Measurements from ENCODE around the gene RPS16. TPM values are rescaled to one million over a fixed set of nuclear protein-coding genes. Genes with fewer than 3 reads are reported as not detected.

RPS16 gene
- total and polyA plus RNA-seq, 2 of the 13 experiments (the other 11 are each of a cell fraction or from before 2014, with no cell fraction given) = 488 to 2,583 TPM

GRCh38 chr19:39411081-39411831 lies 24.5 kb downstream of the RPS16 start (continued):
- TF ChIP-seq CEBPB (IDR thresholded peaks at IDR 0.05; ENCODE audit: borderline replicate concordance, low read depth, low read length) (peak; percentile 15; the same call in 1 of the 2 replicates), SMARCE1 (IDR thresholded peaks at IDR 0.05; ENCODE audit: borderline replicate concordance) (no peak), ZNF549 (CRISPR knock-in tag; IDR thresholded peaks at IDR 0.05) (no peak), IRX3 (CRISPR knock-in tag; IDR thresholded peaks at IDR 0.05; ENCODE audit: borderline replicate concordance, low read depth) (no peak), SALL1 (CRISPR knock-in tag; IDR thresholded peaks at IDR 0.05) (peak; percentile 88), ZNF746 (CRISPR knock-in tag; IDR thresholded peaks at IDR 0.05) (peak; percentile 75; the same call in 1 of the 2 replicates), CREM (IDR thresholded peaks at IDR 0.05) (peak; percentile 68; the same call in 1 of the 2 replicates), CREM (CRISPR knock-in tag; IDR thresholded peaks at IDR 0.05) (no peak), HNRNPH1 (optimal IDR thresholded peaks at IDR 0.05; ENCODE audit: low read depth, low read length) (no peak), MED1 (CRISPR knock-in tag; IDR thresholded peaks at IDR 0.05) (peak; percentile 86), ZNF124 (CRISPR knock-in tag; IDR thresholded peaks at IDR 0.05) (no peak), ONECUT2 (CRISPR knock-in tag; IDR thresholded peaks at IDR 0.05) (no peak), NR2F1 (CRISPR knock-in tag; IDR thresholded peaks at IDR 0.05) (peak; percentile 65 to 67; a peak in 3 of 4 replicates), SMAD1 (CRISPR knock-in tag; IDR thresholded peaks at IDR 0.05; ENCODE audit: borderline replicate concordance, low read depth) (0 out of 2 replicates have a peak, but pooled peaks have one; percentile 21), NR2C2 (CRISPR knock-in tag; IDR thresholded peaks at IDR 0.05; ENCODE audit: borderline replicate concordance) (peak; percentile 69), CENPT (CRISPR knock-in tag; IDR thresholded peaks at IDR 0.05; ENCODE audit: low read depth) (no peak), KDM5A (IDR thresholded peaks at IDR 0.05; ENCODE audit: borderline replicate concordance, low read length) (peak; percentile 49; the same call in 1 of the 2 replicates), HBP1 (CRISPR knock-in tag; IDR thresholded peaks at IDR 0.05; ENCODE audit: low read depth) (peak; percentile 74; the same call in 1 of the 2 replicates), SOX5 (CRISPR knock-in tag; IDR thresholded peaks at IDR 0.05; ENCODE audit: borderline replicate concordance) (peak; percentile 40; the same call in 1 of the 2 replicates), ZBTB37 (CRISPR knock-in tag; IDR thresholded peaks at IDR 0.05) (no peak), ZNF605 (CRISPR knock-in tag; IDR thresholded peaks at IDR 0.05) (no peak), ATAD3A (CRISPR knock-in tag; IDR thresholded peaks at IDR 0.05) (no peak), SIN3A (IDR thresholded peaks at IDR 0.05; ENCODE audit: borderline replicate concordance, low read depth, low read length) (peak; percentile 81; the same call in 1 of the 2 replicates)
- TF ChIP-seq, protein P1, sequence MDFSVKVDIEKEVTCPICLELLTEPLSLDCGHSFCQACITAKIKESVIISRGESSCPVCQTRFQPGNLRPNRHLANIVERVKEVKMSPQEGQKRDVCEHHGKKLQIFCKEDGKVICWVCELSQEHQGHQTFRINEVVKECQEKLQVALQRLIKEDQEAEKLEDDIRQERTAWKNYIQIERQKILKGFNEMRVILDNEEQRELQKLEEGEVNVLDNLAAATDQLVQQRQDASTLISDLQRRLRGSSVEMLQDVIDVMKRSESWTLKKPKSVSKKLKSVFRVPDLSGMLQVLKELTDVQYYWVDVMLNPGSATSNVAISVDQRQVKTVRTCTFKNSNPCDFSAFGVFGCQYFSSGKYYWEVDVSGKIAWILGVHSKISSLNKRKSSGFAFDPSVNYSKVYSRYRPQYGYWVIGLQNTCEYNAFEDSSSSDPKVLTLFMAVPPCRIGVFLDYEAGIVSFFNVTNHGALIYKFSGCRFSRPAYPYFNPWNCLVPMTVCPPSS (IDR thresholded peaks at IDR 0.05) = no peak
- TF ChIP-seq, protein P2, sequence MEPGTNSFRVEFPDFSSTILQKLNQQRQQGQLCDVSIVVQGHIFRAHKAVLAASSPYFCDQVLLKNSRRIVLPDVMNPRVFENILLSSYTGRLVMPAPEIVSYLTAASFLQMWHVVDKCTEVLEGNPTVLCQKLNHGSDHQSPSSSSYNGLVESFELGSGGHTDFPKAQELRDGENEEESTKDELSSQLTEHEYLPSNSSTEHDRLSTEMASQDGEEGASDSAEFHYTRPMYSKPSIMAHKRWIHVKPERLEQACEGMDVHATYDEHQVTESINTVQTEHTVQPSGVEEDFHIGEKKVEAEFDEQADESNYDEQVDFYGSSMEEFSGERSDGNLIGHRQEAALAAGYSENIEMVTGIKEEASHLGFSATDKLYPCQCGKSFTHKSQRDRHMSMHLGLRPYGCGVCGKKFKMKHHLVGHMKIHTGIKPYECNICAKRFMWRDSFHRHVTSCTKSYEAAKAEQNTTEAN (CRISPR knock-in tag; conservative IDR thresholded peaks at IDR 0.05) = no peak

Data from HepG2 (cell line).